HepG2 (cell line): ENCODE measurements around the gene PLEKHB2. TPM values are rescaled to one million over a fixed set of nuclear protein-coding genes. Genes with fewer than 3 reads are reported as not detected.

Experiments
- ATAC-seq: fragments of 200-7000 bp; cut with Tn5 transposase; 3 replicates; pipeline ENCODE4 v1.9.1; 2020; ENCODE audit warnings: mild to moderate bottlenecking, moderate library complexity
- BruUV-seq: library from RNA; stranded (reverse); fragments of 400-500 nt; replicated peaks from 2 replicates; lab custom pipeline; 2021; lab: Mats Ljungman, UMichigan
- CTCF ChIA-PET: fragments of 300-600 bp; formaldehyde crosslinking; extraction: SDS; loops from one replicate; lab custom pipeline; 2021; ENCODE audit warnings: low total read pairs, inconsistent platforms, low intra/inter-chr PET ratio; lab: Yijun Ruan, JAX
- POLR2A ChIA-PET: fragments of 350-600 bp; sonication (Branson Sonifier 250); formaldehyde crosslinking; loops from one replicate; lab custom pipeline; 2020; ENCODE audit warnings: antibody characterized with exemption, inconsistent platforms; lab: Yijun Ruan, JAX
- DNase-seq: peaks from one replicate; pipeline ENCODE4 v3.0.0-alpha.2; 2015; ENCODE audit warnings: low spot score
- FAIRE-seq: peaks from 3 replicates; lab custom pipeline; 2011; peaks lifted over from hg19 to GRCh38; lab: Jason Lieb, UNC
- H2AFZ ChIP-seq: one replicate; pipeline ENCODE4 v1.6.1; 2011; ENCODE audit warnings: low read length, inconsistent platforms
- H3K27ac ChIP-seq: fragments of 300-600 bp; 3 replicates; pipeline ENCODE4 v1.8.0; 2011; ENCODE audit warnings: mixed run types, mild to moderate bottlenecking, mixed read lengths, low read length, inconsistent platforms; ENCODE audit not compliant: insufficient read depth; ENCODE audit errors: extremely low read length
- H3K27me3 ChIP-seq, 2 experiments: fragments of 200-600 bp in 1 of 2; 2 replicates in 1 of 2; 3 replicates in 1 of 2; pipeline versions ENCODE4 v1.6.0 to v1.8.0; 2011; ENCODE audit warnings: low read length in 2 of 2, mild to moderate bottlenecking in 2 of 2, moderate library complexity in 2 of 2, inconsistent platforms in 1 of 2; ENCODE audit not compliant: insufficient read depth in 2 of 2, control insufficient read depth in 1 of 2
- H3K36me3 ChIP-seq, 2 experiments: fragments of 200-600 bp in 1 of 2; replicated peaks in 1 of 2; 2 replicates in 1 of 2; 3 replicates in 1 of 2; pipeline versions ENCODE4 v1.5.1 to v1.8.0; 2011; ENCODE audit warnings: low read length in 2 of 2, inconsistent platforms in 1 of 2; ENCODE audit not compliant: insufficient read depth in 2 of 2, control insufficient read depth in 1 of 2
- H3K4me1 ChIP-seq: 2 replicates; pipeline ENCODE4 v1.5.1; 2012; ENCODE audit warnings: low read length, inconsistent platforms; ENCODE audit not compliant: insufficient read depth
- H3K4me2 ChIP-seq: 2 replicates; pipeline ENCODE4 v1.6.0; 2011; ENCODE audit warnings: low read depth, low read length, inconsistent platforms
- H3K4me3 ChIP-seq, 3 experiments: fragments of 200-600 bp in 1 of 3; sonication (generic), shearing (Covaris generic) in 1 of 3; replicated peaks in 1 of 3; 2 replicates each; pipeline ENCODE4 v1.5.1; 2011 to 2016; ENCODE audit warnings: low read length in 3 of 3, inconsistent platforms in 2 of 3, low read depth in 2 of 3, mild to moderate bottlenecking in 2 of 3, control low read depth in 1 of 3, mixed read lengths in 1 of 3; ENCODE audit not compliant: insufficient read depth in 1 of 3
- H3K79me2 ChIP-seq: one replicate; pipeline ENCODE4 v1.6.1; 2011; ENCODE audit warnings: low read length, inconsistent platforms; ENCODE audit not compliant: insufficient read depth
- H3K9ac ChIP-seq: 2 replicates; pipeline ENCODE4 v1.6.0; 2011; ENCODE audit warnings: mild to moderate bottlenecking, low read depth, low read length, inconsistent platforms; ENCODE audit not compliant: insufficient read depth
- H3K9me3 ChIP-seq: 2 replicates; pipeline ENCODE4 v1.5.1; 2012; ENCODE audit warnings: mild to moderate bottlenecking, low read length
- H4K20me1 ChIP-seq: 2 replicates; pipeline ENCODE4 v1.6.0; 2011; ENCODE audit warnings: inconsistent platforms, mild to moderate bottlenecking, low read length, moderate library complexity; ENCODE audit not compliant: insufficient read depth
- CAMTA2 ChIP-seq: sonication (generic); formaldehyde crosslinking; IDR thresholded peaks from 2 replicates; pipeline ENCODE4 v1.4.0; 2020; ENCODE audit warnings: mild to moderate bottlenecking, missing genetic modification reagents, borderline replicate concordance
- CBX5 ChIP-seq: sonication (generic); formaldehyde crosslinking; IDR thresholded peaks from 2 replicates; pipeline ENCODE4 v1.4.0; 2020; ENCODE audit warnings: missing genetic modification reagents, borderline replicate concordance
- GLI4 ChIP-seq: sonication (generic); formaldehyde crosslinking; IDR thresholded peaks from 2 replicates; pipeline ENCODE4 v1.5.1; 2020; ENCODE audit warnings: missing genetic modification reagents, mild to moderate bottlenecking, moderate library complexity, borderline replicate concordance
- HDAC1 ChIP-seq: sonication (generic); formaldehyde crosslinking; IDR thresholded peaks from 2 replicates; pipeline ENCODE4 v1.5.1; 2020; ENCODE audit warnings: mild to moderate bottlenecking, missing genetic modification reagents
- KLF11 ChIP-seq: IDR thresholded peaks from 2 replicates; pipeline ENCODE4 v1.6.1; 2016; ENCODE audit warnings: missing compliant biosample characterization
- MAZ ChIP-seq, 2 experiments: sonication (generic) in 1 of 2; formaldehyde crosslinking in 1 of 2; IDR thresholded peaks; 2 replicates each; pipeline versions ENCODE4 v1.5.0 to v1.6.1; 2012 to 2020; ENCODE audit warnings: low read depth in 2 of 2, mild to moderate bottlenecking in 2 of 2, borderline replicate concordance in 1 of 2, improper control_type of control experiment in 1 of 2, low read length in 1 of 2, missing genetic modification reagents in 1 of 2, moderate library complexity in 1 of 2
- MXD3 ChIP-seq: IDR thresholded peaks from 2 replicates; pipeline ENCODE4 v1.6.1; 2016; ENCODE audit warnings: mild to moderate bottlenecking, missing biosample characterization, missing genetic modification reagents
- NFE2L2 ChIP-seq: fragments of 150-350 bp; IDR thresholded peaks from 2 replicates; pipeline ENCODE4 v1.6.1; 2014; ENCODE audit warnings: low read length
- NR2C2 ChIP-seq: sonication (generic); formaldehyde crosslinking; IDR thresholded peaks from 2 replicates; pipeline ENCODE4 v1.4.0; 2020; ENCODE audit warnings: missing genetic modification reagents, mild to moderate bottlenecking, moderate library complexity, borderline replicate concordance
- PHB2 ChIP-seq: fragments of 450-650 bp; IDR thresholded peaks from 2 replicates; pipeline ENCODE4 v1.6.1; 2018; ENCODE audit not compliant: partially characterized antibody
- PHF20 ChIP-seq: sonication (generic); formaldehyde crosslinking; IDR thresholded peaks from 2 replicates; pipeline ENCODE4 v1.5.0; 2020; ENCODE audit warnings: mild to moderate bottlenecking, missing genetic modification reagents
- RBAK ChIP-seq: sonication (generic); formaldehyde crosslinking; IDR thresholded peaks from 2 replicates; pipeline ENCODE4 v1.5.1; 2020; ENCODE audit warnings: mild to moderate bottlenecking, missing genetic modification reagents
- SIN3A ChIP-seq: IDR thresholded peaks from 2 replicates; pipeline ENCODE4 v1.6.1; 2011; ENCODE audit warnings: low read depth, mild to moderate bottlenecking, control low read depth, low read length, borderline replicate concordance
- SIX4 ChIP-seq: sonication (generic); formaldehyde crosslinking; IDR thresholded peaks from 2 replicates; pipeline ENCODE4 v1.4.0; 2020; ENCODE audit warnings: missing genetic modification reagents
- ZNF432 ChIP-seq: sonication (generic); formaldehyde crosslinking; IDR thresholded peaks from 2 replicates; pipeline ENCODE4 v1.5.0; 2020; ENCODE audit warnings: missing genetic modification reagents, mild to moderate bottlenecking, borderline replicate concordance
- ZNF468 ChIP-seq: sonication (generic); formaldehyde crosslinking; IDR thresholded peaks from 2 replicates; pipeline ENCODE4 v1.8.0; 2022; ENCODE audit warnings: mild to moderate bottlenecking, moderate library complexity, missing genetic modification reagents
- ZNF569 ChIP-seq: sonication (generic); formaldehyde crosslinking; IDR thresholded peaks from 2 replicates; pipeline ENCODE4 v1.5.0; 2020; ENCODE audit warnings: mild to moderate bottlenecking, missing genetic modification reagents, moderate library complexity, borderline replicate concordance
- ZNF598 ChIP-seq: sonication (generic); formaldehyde crosslinking; IDR thresholded peaks from 2 replicates; pipeline ENCODE4 v1.5.1; 2020; ENCODE audit warnings: mild to moderate bottlenecking, missing genetic modification reagents, borderline replicate concordance
- ZNF780A ChIP-seq: sonication (generic); formaldehyde crosslinking; IDR thresholded peaks from 2 replicates; pipeline ENCODE4 v1.8.0; 2022; ENCODE audit warnings: mild to moderate bottlenecking, missing genetic modification reagents, moderate library complexity
- ZNF781 ChIP-seq: sonication (generic); formaldehyde crosslinking; IDR thresholded peaks from 2 replicates; pipeline ENCODE4 v1.5.1; 2020; ENCODE audit warnings: borderline replicate concordance, mild to moderate bottlenecking, missing genetic modification reagents; ENCODE audit errors: not compliant biosample characterization
- ZNF782 ChIP-seq: sonication (generic); formaldehyde crosslinking; IDR thresholded peaks from 2 replicates; pipeline ENCODE4 v1.4.0; 2020; ENCODE audit warnings: missing genetic modification reagents, mild to moderate bottlenecking, borderline replicate concordance
- WGBS: methylation state at CpG from one replicate; pipeline ENCODE4 v1.1.6; 2017; ENCODE audit warnings: low lambda C conversion rate; 5-methylcytosine and 5-hydroxymethylcytosine counted together
- in situ Hi-C: cut with HindIII; loops from 2 replicates; pipeline ENCODE4 v1.10.0; 2017; ENCODE audit warnings: low pct_unique_long_range_greater_than_20kb; ENCODE audit not compliant: extremely low pct_ligation_motif_present
- intact Hi-C: fragments of 100-400 bp; cut with micrococcal nuclease; formaldehyde crosslinking; loops from one replicate; pipeline ENCODE4 v1.10.0; 2022; ENCODE audit not compliant: unreplicated experiment
- polyA plus RNA-seq, 8 experiments: library from polyadenylated mRNA; depleted of rRNA in 3 of 8; stranded (reverse) in 7 of 8; unstranded in 1 of 8; fragments of >200 nt; fragmentation: Illumina TruSeq in 4 of 8; extraction: Trizol in 4 of 8; gene quantifications; 2 replicates each; pipeline versions ENCODE4 v1.2.1 to v1.2.3, GENCODE V29; 2011 to 2016; ENCODE audit warnings: low read depth in 4 of 8, missing spikeins in 1 of 8, mixed read lengths in 1 of 8; ENCODE audit not compliant: insufficient read depth in 1 of 8
- total RNA-seq, 5 experiments: library from RNA; depleted of rRNA; stranded (reverse); fragments of >200 nt; fragmentation: Illumina TruSeq; extraction: Trizol; gene quantifications; 2 replicates each; pipeline ENCODE4 v1.2.3, GENCODE V29; 2016; ENCODE audit warnings: low read depth in 1 of 5

Gene PLEKHB2
- total and polyA plus RNA-seq, 2 of the 13 experiments (the other 11 are each of a cell fraction or from before 2014, with no cell fraction given): 73.0 to 78.9 TPM

- FAIRE-seq (no peak), ATAC-seq (no peak), DNase-seq (no peak)
- Histone ChIP-seq H3K4me1 (peaks cover 7% of the 10 kb centered on the region), H3K79me2 (peaks cover 72% of the 10 kb centered on the region), H3K9me3 (no peaks in the 10 kb centered on the region), H4K20me1 (peaks cover 37% of the 10 kb centered on the region; the same call in 1 of the 2 replicates), H2AFZ (no peak overlapping the region), H3K36me3 (peaks cover 14 to 41% of the 10 kb centered on the region in 2 experiments), H3K27ac (no peak overlapping the region), H3K27me3 (no peaks in the 10 kb centered on the region), H3K9ac (no peak overlapping the region), H3K4me2 (no peak overlapping the region), H3K4me3 (no peak overlapping the region)
- POLR2A ChIA-PET: interaction anchor here (1.6 to 1.7 kb wide), 2 partner anchors 16 to 27 kb away, joined by 3 to 4 read pairs; partner anchors contain the start of gene PLEKHB2
- in situ Hi-C loops (no loop called here), intact Hi-C loops (no loop called here)
- BruUV-seq: no TSS peak
- CTCF ChIA-PET: no interaction called here
- TF ChIP-seq MAZ (IDR thresholded peaks at IDR 0.05; ENCODE audit: borderline replicate concordance, low read depth, low read length) (no peak), MAZ (CRISPR knock-in tag; IDR thresholded peaks at IDR 0.05; ENCODE audit: low read depth) (no peak), CBX5 (CRISPR knock-in tag) (no peak), RBAK (CRISPR knock-in tag) (no peak), ZNF782 (CRISPR knock-in tag) (no peak), ZNF468 (CRISPR knock-in tag) (no peak), PHF20 (CRISPR knock-in tag) (no peak), ZNF432 (no peak), NR2C2 (CRISPR knock-in tag) (no peak)
- WGBS: 99% methylated on average over 4 of the region's 4 CpGs
Measured at GRCh38 chr2:131121464-131121863, 16.3 kb downstream of the PLEKHB2 start.

DNA sequence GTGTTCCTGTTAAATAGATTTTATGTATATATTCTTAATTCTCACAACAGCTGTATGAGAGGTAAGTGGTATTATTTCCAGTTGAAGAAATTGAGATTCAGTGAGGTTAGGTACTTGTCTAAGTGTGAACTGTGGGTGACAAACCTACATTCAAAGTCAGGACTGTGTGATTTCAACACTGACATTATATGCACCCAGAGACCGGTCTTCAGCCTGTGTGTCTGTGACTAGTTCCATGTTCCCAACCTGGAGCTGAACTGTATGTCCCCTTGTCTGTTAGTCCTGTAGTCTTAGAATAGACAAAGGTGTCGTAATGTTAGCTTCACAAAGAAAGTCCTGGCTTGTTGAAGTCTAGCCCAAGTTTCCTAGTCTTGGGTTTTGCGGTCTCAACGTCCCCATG, 17.4 kb downstream of the PLEKHB2 start:
- Histone ChIP-seq H3K4me3 (no peak overlapping the region), H3K36me3 (peaks cover 17 to 47% of the 10 kb centered on the region in 2 experiments), H3K4me2 (no peak overlapping the region), H4K20me1 (peaks cover 34% of the 10 kb centered on the region; the same call in 1 of the 2 replicates), H3K9me3 (no peaks in the 10 kb centered on the region), H3K4me1 (peaks cover 7% of the 10 kb centered on the region), H2AFZ (no peak overlapping the region), H3K9ac (no peak overlapping the region), H3K27me3 (no peaks in the 10 kb centered on the region), H3K79me2 (peaks cover 62% of the 10 kb centered on the region), H3K27ac (no peak overlapping the region)
- ATAC-seq (no peak), FAIRE-seq (no peak), DNase-seq (no peak)
- CTCF ChIA-PET: no interaction called here
- intact Hi-C loops (no loop called here), in situ Hi-C loops (no loop called here)
- POLR2A ChIA-PET: no interaction called here
- BruUV-seq: no TSS peak
- WGBS: 96% methylated on average over 4 of the region's 4 CpGs
- TF ChIP-seq ZNF569 (CRISPR knock-in tag) (no peak), MXD3 (CRISPR knock-in tag) (no peak), GLI4 (no peak), NFE2L2 (no peak), ZNF598 (CRISPR knock-in tag) (no peak), SIN3A (no peak), PHB2 (no peak), SIX4 (CRISPR knock-in tag) (no peak), HDAC1 (CRISPR knock-in tag) (no peak), ZNF781 (CRISPR knock-in tag) (no peak), ZNF780A (CRISPR knock-in tag) (no peak), CAMTA2 (no peak), KLF11 (CRISPR knock-in tag) (no peak)
